CD4-positive, alpha-beta memory T cell (primary cell): ENCODE measurements around the gene RUNX2. TPM values are rescaled to one million over a fixed set of nuclear protein-coding genes. Genes with fewer than 3 reads are reported as not detected.

Experiments used
- CTCF ChIA-PET: fragments of 350-600 bp; sonication (Branson Sonifier 250); formaldehyde crosslinking; loops from one replicate; lab custom pipeline; 2021; ENCODE audit warnings: inconsistent platforms; ENCODE audit not compliant: partially characterized antibody; lab: Charles Lee
- POLR2A ChIA-PET: fragments of 350-600 bp; sonication (Branson Sonifier 250); formaldehyde crosslinking; loops from one replicate; lab custom pipeline; 2021; ENCODE audit not compliant: partially characterized antibody; lab: Charles Lee
- DNase-seq, 5 donors: peaks; one replicate each; pipeline versions ENCODE4 v3.0.0 to v3.0.0-alpha.2; 2020 to 2022; ENCODE audit warnings: mixed read lengths in 1 of 5
- H3K27ac ChIP-seq: one replicate; pipeline ENCODE4 v1.7.0; 2013; ENCODE audit warnings: low read depth, low read length
- H3K27me3 ChIP-seq: 2 replicates; pipeline ENCODE4 v1.7.0; 2013; ENCODE audit warnings: mild to moderate bottlenecking, low read length, moderate library complexity; ENCODE audit not compliant: insufficient read depth
- H3K36me3 ChIP-seq: 2 replicates; pipeline ENCODE4 v1.7.0; 2013; ENCODE audit warnings: mild to moderate bottlenecking, low read length, moderate library complexity; ENCODE audit not compliant: insufficient read depth
- H3K4me1 ChIP-seq: 2 replicates; pipeline ENCODE4 v1.7.0; 2013; ENCODE audit warnings: mild to moderate bottlenecking, low read length, moderate library complexity; ENCODE audit not compliant: insufficient read depth
- H3K4me3 ChIP-seq, 2 donors: one replicate each; pipeline ENCODE4 v1.7.0; 2013; ENCODE audit warnings: low read length in 2 of 2, mild to moderate bottlenecking in 1 of 2
- H3K9me3 ChIP-seq, 2 donors: one replicate each; pipeline ENCODE4 v1.7.0; 2013; ENCODE audit warnings: low read length in 2 of 2, control low read depth in 1 of 2; ENCODE audit not compliant: control insufficient read depth in 1 of 2
- H3K27ac Mint-ChIP-seq, 7 donors: one replicate each; pipeline ENCODE4 v1.8.0; 2020 to 2021; ENCODE audit warnings: mixed read lengths in 7 of 7, mild to moderate bottlenecking in 6 of 7, inconsistent platforms in 3 of 7, moderate library complexity in 3 of 7
- H3K27me3 Mint-ChIP-seq, 2 donors: one replicate each; pipeline ENCODE4 v1.8.0; 2020 to 2021; ENCODE audit warnings: mixed read lengths in 2 of 2
- H3K36me3 Mint-ChIP-seq, 2 donors: one replicate each; pipeline ENCODE4 v1.8.0; 2020 to 2021; ENCODE audit warnings: mixed read lengths in 2 of 2, inconsistent platforms in 1 of 2, mild to moderate bottlenecking in 1 of 2
- H3K4me1 Mint-ChIP-seq, 4 donors: one replicate each; pipeline ENCODE4 v1.8.0; 2020 to 2021; ENCODE audit warnings: mixed read lengths in 4 of 4, mild to moderate bottlenecking in 1 of 4
- H3K4me3 Mint-ChIP-seq, 8 donors: one replicate each; pipeline ENCODE4 v1.8.0; 2020 to 2021; ENCODE audit warnings: mixed read lengths in 8 of 8, mild to moderate bottlenecking in 7 of 8, moderate library complexity in 6 of 8, inconsistent platforms in 3 of 8
- H3K9me3 Mint-ChIP-seq, 8 donors: one replicate each; pipeline ENCODE4 v1.8.0; 2020 to 2021; ENCODE audit warnings: mixed read lengths in 8 of 8, mild to moderate bottlenecking in 5 of 8, inconsistent platforms in 3 of 8, moderate library complexity in 1 of 8
- intact Hi-C: fragments of 100-400 bp; cut with micrococcal nuclease; formaldehyde crosslinking; loops from one replicate; pipeline ENCODE4 v1.15.1; 2023
- polyA plus RNA-seq, 2 donors: library from polyadenylated mRNA; unstranded; fragments of 300-500 nt; fragmentation: Illumina TruSeq; gene quantifications; one replicate each; pipeline ENCODE4 v1.2.3, GENCODE V29; 2021
- total RNA-seq, 2 experiments: library from RNA; stranded (reverse); gene quantifications; one replicate each; pipeline ENCODE4 v1.2.3, GENCODE V29; 2021

Gene RUNX2
- total and polyA plus RNA-seq, 4 experiments from 2014 or later = 4.5 to 26.6 (median 23.3) TPM

DNA sequence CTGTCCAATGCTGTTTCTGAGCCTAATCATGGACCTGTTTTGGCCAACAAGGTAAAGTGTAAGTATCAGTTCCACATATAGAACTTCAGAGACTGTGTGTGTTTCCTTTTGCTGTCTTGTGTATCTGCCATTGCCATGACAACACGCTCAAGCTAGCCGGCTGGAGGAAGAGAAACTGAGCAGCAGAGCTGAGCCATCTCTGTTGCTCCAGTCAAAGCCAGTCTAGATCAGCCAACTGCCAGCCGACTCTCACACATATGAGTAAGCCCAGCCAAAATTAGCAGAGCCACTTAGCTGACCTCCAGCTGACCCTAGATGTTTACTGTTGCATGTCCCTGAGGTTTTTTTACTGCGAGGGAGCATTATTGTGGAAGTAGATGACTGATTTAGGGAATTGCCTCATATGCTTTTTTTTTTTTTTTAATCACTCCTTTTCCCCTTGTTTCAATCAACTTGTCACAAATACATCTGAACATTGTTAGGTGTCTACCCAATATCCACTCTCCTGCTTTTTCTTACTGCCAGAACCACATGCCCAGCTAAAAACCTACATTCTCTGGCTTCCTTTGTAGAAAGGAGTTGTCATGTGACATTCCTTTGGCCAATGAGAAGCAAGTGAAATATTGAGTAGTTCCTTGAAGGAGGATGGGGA lies 353.9 kb downstream of the RUNX2 start:
- Histone ChIP-seq H3K4me3 (no peak overlapping the region), H3K27me3 (no peaks in the 10 kb centered on the region), H3K27ac (no peak overlapping the region), H3K36me3 (no peaks in the 10 kb centered on the region), H3K4me1 (peaks cover 18% of the 10 kb centered on the region), H3K9me3 (no peaks in the 10 kb centered on the region)
- intact Hi-C loops = no loop called here
- CTCF ChIA-PET = interaction anchor here (1.3 kb wide), 1 partner anchor 18 kb away, joined by 3 read pairs; no protein-coding TSS in a partner anchor
- Mint-ChIP-seq H3K9me3 (peaks cover 2 to 38% (median 17%) of the 10 kb centered on the region in 8 donors), H3K36me3 (peaks cover 4% of the 10 kb centered on the region in 2 donors), H3K27ac (peak overlapping the region; percentile 31 to 92 (median 69)), H3K27me3 (no peaks in the 10 kb centered on the region), H3K4me3 (peak overlapping the region in 2 of 8 donors; percentile 22 to 37), H3K4me1 (peaks cover 18 to 32% (median 24%) of the 10 kb centered on the region in 4 donors)
- peak; percentile 19 to 50 (median 45) for DNase-seq
- POLR2A ChIA-PET = interaction anchor here (0.7 kb wide), 1 partner anchor 96 kb away, joined by 3 read pairs; no protein-coding TSS in a partner anchor

DNA sequence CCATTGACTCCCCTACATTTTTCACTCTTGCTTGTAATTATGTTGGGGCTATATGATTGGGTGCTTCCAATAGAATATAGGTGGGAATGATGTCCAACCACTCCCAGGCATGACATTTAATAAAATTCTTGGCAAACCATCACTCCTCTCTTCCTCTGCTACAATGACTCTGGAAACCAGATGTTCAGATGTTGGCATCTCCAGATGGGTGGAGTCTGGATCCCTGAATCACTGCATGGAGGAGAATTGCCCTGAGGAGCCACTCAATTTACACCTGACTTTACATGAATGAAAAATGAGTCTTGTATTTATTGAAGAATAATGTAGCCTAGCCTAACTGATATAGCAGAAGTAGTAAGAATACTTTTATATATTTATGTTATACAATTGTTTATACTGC lies 356.3 kb downstream of the RUNX2 start:
- ChIA-PET POLR2A (no interaction called here), CTCF (no interaction called here)
- Mint-ChIP-seq H3K36me3 (peaks cover 4% of the 10 kb centered on the region in 2 donors), H3K4me3 (no peak overlapping the region), H3K9me3 (peaks cover 2 to 36% (median 17%) of the 10 kb centered on the region in 8 donors), H3K27ac (no peak overlapping the region), H3K4me1 (peaks cover 4 to 10% (median 6%) of the 10 kb centered on the region in 4 donors), H3K27me3 (no peaks in the 10 kb centered on the region)
- intact Hi-C loops = no loop called here
- H3K4me3 ChIP-seq = no peak overlapping the region
- DNase-seq = no peak
- H3K4me1 ChIP-seq = peaks cover 5% of the 10 kb centered on the region
- H3K27me3 ChIP-seq = no peaks in the 10 kb centered on the region
- no peaks in the 10 kb centered on the region for H3K9me3 ChIP-seq
- H3K36me3 ChIP-seq = no peaks in the 10 kb centered on the region
- no peak overlapping the region for H3K27ac ChIP-seq

DNA sequence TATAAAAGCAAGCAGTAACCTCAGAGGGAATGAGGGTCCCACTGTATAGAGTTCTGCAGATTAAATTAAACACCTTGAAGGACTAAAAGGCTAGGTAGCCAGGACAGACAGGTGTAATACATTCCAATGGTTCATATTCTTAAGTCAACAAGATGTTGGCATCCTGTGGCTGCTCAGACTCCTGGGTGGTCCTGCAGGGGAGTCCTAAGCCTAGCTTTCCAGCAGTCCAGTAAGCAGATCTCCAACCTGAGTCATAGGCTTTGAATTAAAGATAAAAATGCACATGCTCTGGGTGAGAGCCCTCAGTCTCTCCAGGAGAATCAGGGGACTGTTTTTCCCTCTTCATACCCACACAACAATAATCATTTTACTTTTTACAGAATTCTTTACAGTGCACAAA lies 356.9 kb downstream of the RUNX2 start:
- ChIA-PET POLR2A (no interaction called here), CTCF (no interaction called here)
- H3K9me3 Mint-ChIP-seq = peaks cover 2 to 30% (median 14%) of the 10 kb centered on the region in 8 donors
- peaks cover 5% of the 10 kb centered on the region for H3K4me1 ChIP-seq
- no peak overlapping the region for H3K27ac Mint-ChIP-seq
- H3K4me3 ChIP-seq = no peak overlapping the region
- intact Hi-C loops = no loop called here
- no peaks in the 10 kb centered on the region for H3K27me3 Mint-ChIP-seq
- H3K9me3 ChIP-seq = no peaks in the 10 kb centered on the region
- H3K4me3 Mint-ChIP-seq = no peak overlapping the region
- peaks cover 4 to 9% (median 5%) of the 10 kb centered on the region in 4 donors for H3K4me1 Mint-ChIP-seq
- H3K36me3 ChIP-seq = no peaks in the 10 kb centered on the region
- no peak overlapping the region for H3K27ac ChIP-seq
- H3K27me3 ChIP-seq = no peaks in the 10 kb centered on the region
- no peak for DNase-seq
- peaks cover 4% of the 10 kb centered on the region in 2 donors for H3K36me3 Mint-ChIP-seq

DNA sequence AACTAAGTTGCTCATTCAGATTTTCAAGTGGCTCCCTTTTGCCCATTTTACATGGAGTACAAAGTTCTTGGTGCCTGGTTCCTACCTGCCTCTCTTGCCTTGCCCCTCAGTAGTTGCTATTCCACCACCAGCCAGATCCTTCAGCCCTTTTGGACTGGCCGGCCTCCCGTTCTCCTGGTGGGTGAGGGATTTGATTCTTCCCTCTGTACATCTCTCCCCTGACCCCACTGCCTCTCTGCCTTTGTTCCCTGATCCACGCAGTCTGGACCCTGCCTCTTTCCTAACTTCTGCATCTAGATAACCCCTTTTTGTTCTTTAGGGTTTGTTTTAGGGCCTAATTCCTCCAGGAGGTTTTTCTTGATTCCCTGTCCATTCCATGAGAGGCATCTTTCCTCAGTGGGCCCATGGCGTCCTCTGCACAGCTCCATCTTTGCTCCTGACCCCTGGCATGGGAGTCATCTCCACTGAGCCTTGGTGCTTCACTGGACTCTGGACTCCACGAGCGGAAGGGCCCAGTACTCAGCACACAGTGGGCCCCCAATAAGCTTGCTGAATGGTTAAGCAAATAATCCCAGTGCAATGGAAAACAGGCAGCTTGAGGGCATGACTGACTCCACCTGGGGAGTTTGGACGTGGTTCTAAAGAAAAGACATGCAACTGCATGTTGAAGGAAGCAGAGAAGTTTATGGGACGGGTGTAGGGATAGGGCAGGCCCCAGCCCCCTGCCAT lies 358.9 kb downstream of the RUNX2 start:
- Histone ChIP-seq H3K27ac (no peak overlapping the region), H3K9me3 (no peaks in the 10 kb centered on the region), H3K4me3 (no peak overlapping the region), H3K36me3 (no peaks in the 10 kb centered on the region), H3K27me3 (no peaks in the 10 kb centered on the region), H3K4me1 (no peaks in the 10 kb centered on the region)
- H3K4me1 Mint-ChIP-seq = peaks cover 0 to 3% (median under 1%) of the 10 kb centered on the region in 4 donors
- peaks cover under 1% of the 10 kb centered on the region in 2 donors for H3K36me3 Mint-ChIP-seq
- no peak overlapping the region for H3K4me3 Mint-ChIP-seq
- peak overlapping the region in 1 of 7 donors; percentile 53 for H3K27ac Mint-ChIP-seq
- no peak for DNase-seq
- POLR2A ChIA-PET = no interaction called here
- peaks cover 0 to 19% (median 7%) of the 10 kb centered on the region in 8 donors for H3K9me3 Mint-ChIP-seq
- CTCF ChIA-PET = no interaction called here
- no peaks in the 10 kb centered on the region for H3K27me3 Mint-ChIP-seq
- intact Hi-C loops = no loop called here

DNA sequence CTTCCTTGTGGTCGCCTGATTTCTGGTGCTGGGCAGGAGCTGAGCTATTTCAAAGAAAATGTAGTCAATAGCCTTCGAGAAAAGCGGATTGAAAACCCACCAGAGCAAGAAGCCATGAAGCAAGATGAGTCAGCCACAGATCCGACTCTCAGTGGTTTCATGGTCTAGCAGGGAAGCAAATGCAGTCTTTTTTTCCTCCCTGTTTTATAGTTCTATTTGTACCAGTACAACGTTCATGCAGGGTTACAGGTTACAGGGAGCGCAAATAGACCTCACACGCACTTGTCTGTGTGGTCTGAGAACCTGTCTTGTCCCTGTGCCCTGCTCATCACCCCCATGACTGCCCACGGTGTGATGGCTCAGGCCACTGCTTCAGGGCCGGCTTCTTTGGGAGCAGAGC lies 359.4 kb downstream of the RUNX2 start:
- no peaks in the 10 kb centered on the region for H3K4me1 ChIP-seq
- H3K9me3 Mint-ChIP-seq = peaks cover 0 to 15% (median 3%) of the 10 kb centered on the region in 8 donors
- H3K36me3 Mint-ChIP-seq = no peaks in the 10 kb centered on the region
- H3K36me3 ChIP-seq = no peaks in the 10 kb centered on the region
- no peaks in the 10 kb centered on the region for H3K4me1 Mint-ChIP-seq
- H3K4me3 ChIP-seq = no peak overlapping the region
- CTCF ChIA-PET = no interaction called here
- H3K4me3 Mint-ChIP-seq = no peak overlapping the region
- H3K9me3 ChIP-seq = no peaks in the 10 kb centered on the region
- POLR2A ChIA-PET = no interaction called here
- H3K27me3 Mint-ChIP-seq = peaks cover 0 to under 1% of the 10 kb centered on the region in 2 donors
- H3K27me3 ChIP-seq = no peaks in the 10 kb centered on the region
- H3K27ac ChIP-seq = no peak overlapping the region
- DNase-seq = no peak
- intact Hi-C loops = no loop called here
- H3K27ac Mint-ChIP-seq = peak overlapping the region in 1 of 7 donors; percentile 53

DNA sequence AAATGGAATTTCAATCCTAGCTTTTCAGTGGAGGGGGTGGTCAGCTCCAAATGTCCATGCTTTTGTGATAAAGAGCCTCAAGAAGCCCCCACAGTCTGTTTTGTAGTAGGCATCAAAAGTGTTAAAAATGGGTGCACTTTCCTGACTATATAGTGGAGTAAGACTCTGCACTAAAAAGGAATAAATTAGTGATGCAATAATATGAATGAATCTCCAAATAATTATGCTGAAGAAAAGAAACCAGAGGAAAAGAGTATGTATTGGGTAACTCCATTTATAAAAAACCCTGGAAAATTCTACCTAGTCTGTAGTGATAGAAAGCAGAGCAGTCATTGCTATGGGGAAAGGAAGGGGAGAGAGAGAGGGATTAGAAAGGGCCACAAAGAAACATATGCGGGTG lies 360.1 kb downstream of the RUNX2 start:
- ChIA-PET POLR2A (no interaction called here), CTCF (no interaction called here)
- Histone ChIP-seq H3K4me1 (no peaks in the 10 kb centered on the region), H3K9me3 (no peaks in the 10 kb centered on the region), H3K27me3 (no peaks in the 10 kb centered on the region), H3K27ac (no peak overlapping the region), H3K4me3 (no peak overlapping the region), H3K36me3 (no peaks in the 10 kb centered on the region)
- intact Hi-C loops = no loop called here
- Mint-ChIP-seq H3K4me1 (no peaks in the 10 kb centered on the region), H3K4me3 (no peak overlapping the region), H3K27me3 (peaks cover 0 to 2% of the 10 kb centered on the region in 2 donors), H3K36me3 (no peaks in the 10 kb centered on the region), H3K9me3 (peaks cover 0 to 9% (median under 1%) of the 10 kb centered on the region in 8 donors), H3K27ac (no peak overlapping the region)
- DNase-seq = no peak

DNA sequence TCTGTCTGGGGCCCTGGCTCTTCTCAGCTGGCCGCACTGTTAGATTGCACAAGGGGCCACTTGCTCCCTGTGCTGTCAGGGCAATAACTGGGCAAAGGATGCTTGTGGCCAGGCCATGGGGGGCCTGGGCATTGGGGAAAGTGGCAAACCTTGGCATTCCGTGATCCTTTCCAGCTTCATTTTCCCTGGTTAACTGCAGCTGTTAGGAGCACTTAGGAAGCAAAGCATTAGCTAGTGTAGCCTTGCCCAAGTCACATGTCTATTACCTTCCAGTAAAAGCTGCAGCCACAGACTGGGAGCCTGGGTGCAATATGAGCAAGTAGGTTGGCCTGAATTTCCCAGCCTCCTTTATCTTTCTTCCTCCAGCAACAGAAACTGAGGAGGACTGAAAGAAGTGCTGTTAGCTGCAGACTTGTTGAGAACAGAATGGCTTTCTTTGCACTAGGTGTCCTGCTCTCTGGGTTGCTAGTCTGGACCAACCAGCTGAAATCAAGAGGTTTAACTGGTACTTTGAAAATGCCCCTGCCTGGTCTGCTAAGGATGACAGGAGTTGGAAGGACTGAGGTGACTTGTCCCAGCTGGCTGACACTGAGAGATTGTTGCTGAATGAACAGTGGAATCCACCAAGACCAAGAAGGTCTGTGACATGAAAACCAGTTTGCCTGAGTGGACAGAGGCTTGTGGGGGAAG lies 361.9 kb downstream of the RUNX2 start:
- Mint-ChIP-seq H3K27ac (no peak overlapping the region), H3K36me3 (no peaks in the 10 kb centered on the region), H3K4me3 (no peak overlapping the region), H3K9me3 (no peaks in the 10 kb centered on the region), H3K27me3 (peaks cover 0 to 2% of the 10 kb centered on the region in 2 donors), H3K4me1 (peaks cover 0 to 6% (median 0%) of the 10 kb centered on the region in 4 donors)
- CTCF ChIA-PET = interaction anchor here (1.2 kb wide), 1 partner anchor 24 kb away, joined by 3 read pairs; no protein-coding TSS in a partner anchor
- intact Hi-C loops = no loop called here
- H3K27me3 ChIP-seq = no peaks in the 10 kb centered on the region
- no peaks in the 10 kb centered on the region for H3K9me3 ChIP-seq
- no peaks in the 10 kb centered on the region for H3K4me1 ChIP-seq
- H3K27ac ChIP-seq = no peak overlapping the region
- H3K4me3 ChIP-seq = no peak overlapping the region
- POLR2A ChIA-PET = no interaction called here
- no peak for DNase-seq
- no peaks in the 10 kb centered on the region for H3K36me3 ChIP-seq
